H9 (cell line): ENCODE data around the gene ZNF780A. TPM values are rescaled to one million over a fixed set of nuclear protein-coding genes. Genes with fewer than 3 reads are reported as not detected.
A peak's percentile ranks its signal among the peaks of the same experiment; 100 is the strongest.

ENCODE experiments used
- DNase-seq: peaks from one replicate; pipeline ENCODE4 v3.0.0-alpha.2; 2017
- H2AFZ ChIP-seq: one replicate; pipeline ENCODE4 v1.6.1; 2013; ENCODE audit warnings: mild to moderate bottlenecking, low read length, control low read depth, moderate library complexity
- H2AK5ac ChIP-seq: 2 replicates; pipeline ENCODE4 v1.6.1; 2013; ENCODE audit warnings: low read length, control low read depth, mixed read lengths; ENCODE audit not compliant: insufficient read length
- H2BK120ac ChIP-seq: one replicate; pipeline ENCODE4 v1.6.1; 2013; ENCODE audit warnings: low read depth, mild to moderate bottlenecking, low read length, control low read depth, inconsistent platforms; ENCODE audit not compliant: poor library complexity, severe bottlenecking
- H2BK12ac ChIP-seq: 2 replicates; pipeline ENCODE4 v1.6.1; 2013; ENCODE audit warnings: low read length, control low read depth, mixed read lengths, low read depth; ENCODE audit not compliant: insufficient read length
- H2BK15ac ChIP-seq: 2 replicates; pipeline ENCODE4 v1.6.1; 2013; ENCODE audit warnings: low read depth, low read length, control low read depth
- H2BK20ac ChIP-seq: one replicate; pipeline ENCODE4 v1.6.1; 2013; ENCODE audit warnings: low read depth, mild to moderate bottlenecking, low read length, control low read depth, inconsistent platforms; ENCODE audit not compliant: poor library complexity, severe bottlenecking
- H2BK5ac ChIP-seq: 2 replicates; pipeline ENCODE4 v1.6.1; 2013; ENCODE audit warnings: low read length, control low read depth, mixed read lengths; ENCODE audit not compliant: insufficient read length
- H3K14ac ChIP-seq: 2 replicates; pipeline ENCODE4 v1.6.1; 2013; ENCODE audit warnings: low read length, control low read depth; ENCODE audit not compliant: insufficient read depth
- H3K18ac ChIP-seq: 2 replicates; pipeline ENCODE4 v1.6.1; 2013; ENCODE audit warnings: low read depth, mild to moderate bottlenecking, mixed read lengths, low read length, control low read depth; ENCODE audit not compliant: insufficient read length
- H3K23ac ChIP-seq: 2 replicates; pipeline ENCODE4 v1.6.1; 2013; ENCODE audit warnings: low read length, control low read depth, mixed read lengths, low read depth; ENCODE audit not compliant: insufficient read length
- H3K23me2 ChIP-seq: 2 replicates; pipeline ENCODE4 v1.6.1; 2013; ENCODE audit warnings: low read depth, mild to moderate bottlenecking, mixed read lengths, low read length, control low read depth; ENCODE audit not compliant: insufficient read length, poor library complexity, severe bottlenecking
- H3K27ac ChIP-seq: 2 replicates; pipeline ENCODE4 v1.5.1; 2013; ENCODE audit warnings: low read length, control low read depth, mixed read lengths, low read depth; ENCODE audit not compliant: insufficient read length
- H3K27me3 ChIP-seq: 2 replicates; pipeline ENCODE4 v1.6.1; 2013; ENCODE audit warnings: low read length, control low read depth, inconsistent platforms; ENCODE audit not compliant: insufficient read depth
- H3K4ac ChIP-seq: 2 replicates; pipeline ENCODE4 v1.6.1; 2013; ENCODE audit warnings: low read depth, mild to moderate bottlenecking, control low read depth, inconsistent platforms, low read length, moderate library complexity
- H3K4me1 ChIP-seq: 2 replicates; pipeline ENCODE4 v1.6.1; 2013; ENCODE audit warnings: low read length, control low read depth, inconsistent platforms; ENCODE audit not compliant: insufficient read depth
- H3K4me2 ChIP-seq: 2 replicates; pipeline ENCODE4 v1.6.1; 2013; ENCODE audit warnings: low read length, control low read depth, mixed read lengths; ENCODE audit not compliant: insufficient read length, insufficient read depth
- H3K56ac ChIP-seq: 2 replicates; pipeline ENCODE4 v1.6.1; 2013; ENCODE audit warnings: low read depth, mild to moderate bottlenecking, mixed read lengths, low read length, control low read depth; ENCODE audit not compliant: insufficient read length
- H3K79me1 ChIP-seq: 2 replicates; pipeline ENCODE4 v1.6.1; 2013; ENCODE audit warnings: low read depth, mild to moderate bottlenecking, moderate library complexity, low read length, control low read depth, inconsistent platforms; ENCODE audit not compliant: insufficient read depth, poor library complexity, severe bottlenecking
- H3K79me2 ChIP-seq: 2 replicates; pipeline ENCODE4 v1.6.1; 2013; ENCODE audit warnings: low read length, control low read depth, inconsistent platforms; ENCODE audit not compliant: insufficient read depth
- H3K9ac ChIP-seq: 2 replicates; pipeline ENCODE4 v1.6.1; 2013; ENCODE audit warnings: low read length, control low read depth, mixed read lengths; ENCODE audit not compliant: insufficient read length; ENCODE audit errors: extremely low read depth
- H3K9me3 ChIP-seq: one replicate; pipeline ENCODE4 v1.6.1; 2013; ENCODE audit warnings: low read depth, low read length, inconsistent platforms; ENCODE audit not compliant: control insufficient read depth
- H3T11ph ChIP-seq: one replicate; pipeline ENCODE4 v1.6.1; 2013; ENCODE audit warnings: mild to moderate bottlenecking, low read length, control low read depth, inconsistent platforms
- H4K20me1 ChIP-seq: one replicate; pipeline ENCODE4 v1.6.1; 2013; ENCODE audit not compliant: control insufficient read depth, insufficient read length, insufficient read depth
- H4K5ac ChIP-seq: 2 replicates; pipeline ENCODE4 v1.6.1; 2013; ENCODE audit warnings: low read depth, mild to moderate bottlenecking, mixed read lengths, low read length, control low read depth; ENCODE audit not compliant: insufficient read length
- H4K8ac ChIP-seq: replicated peaks from 2 replicates; pipeline ENCODE4 v1.6.1; 2013; ENCODE audit warnings: low read length, control low read depth, mixed read lengths, low read depth; ENCODE audit not compliant: insufficient read length
- H4K91ac ChIP-seq: 2 replicates; pipeline ENCODE4 v1.6.1; 2013; ENCODE audit warnings: low read depth, mild to moderate bottlenecking, moderate library complexity, mixed read lengths, low read length, control low read depth; ENCODE audit not compliant: insufficient read length
- H3K27ac Mint-ChIP-seq, 3 experiments: 2 replicates in 2 of 3; 3 replicates in 1 of 3; pipeline ENCODE4 v1.8.0; 2020 to 2021; ENCODE audit warnings: mixed read lengths in 3 of 3, mild to moderate bottlenecking in 1 of 3, moderate library complexity in 1 of 3
- H3K27me3 Mint-ChIP-seq: 2 replicates; pipeline ENCODE4 v1.8.0; 2021; ENCODE audit warnings: low read depth, mild to moderate bottlenecking, moderate library complexity, mixed read lengths
- H3K36me3 Mint-ChIP-seq, 3 experiments: 2 replicates in 2 of 3; 3 replicates in 1 of 3; pipeline ENCODE4 v1.8.0; 2020 to 2021; ENCODE audit warnings: low read depth in 3 of 3, mixed read lengths in 3 of 3; ENCODE audit not compliant: insufficient read depth in 1 of 3
- H3K4me1 Mint-ChIP-seq, 2 experiments: 2 replicates each; pipeline ENCODE4 v1.8.0; 2020; ENCODE audit warnings: mixed read lengths in 2 of 2
- H3K4me3 Mint-ChIP-seq, 2 experiments: 2 replicates in 1 of 2; 3 replicates in 1 of 2; pipeline ENCODE4 v1.8.0; 2020 to 2021; ENCODE audit warnings: mild to moderate bottlenecking in 2 of 2, mixed read lengths in 2 of 2, moderate library complexity in 1 of 2
- H3K9me3 Mint-ChIP-seq, 2 experiments: 2 replicates in 1 of 2; 3 replicates in 1 of 2; pipeline ENCODE4 v1.8.0; 2020; ENCODE audit warnings: mild to moderate bottlenecking in 2 of 2, mixed read lengths in 2 of 2, moderate library complexity in 1 of 2
- CTCF ChIP-seq: fragments of 200-600 bp; sonication (generic); conservative IDR thresholded peaks from 3 replicates; pipeline ENCODE4 v1.8.0; 2021; ENCODE audit warnings: antibody characterized with exemption, mild to moderate bottlenecking
- WGBS: extraction: QIAGEN DNeasy Blood & Tissue Kit; methylation state at CpG from one replicate; pipeline ENCODE4 v1.1.7; 2013; ENCODE audit warnings: missing lambda C conversion rate, low lambda C conversion rate, mixed read lengths; ENCODE audit not compliant: insufficient read length; ENCODE audit errors: extremely low coverage; 5-methylcytosine and 5-hydroxymethylcytosine counted together
- total RNA-seq: library from RNA; stranded (reverse); gene quantifications from 2 replicates; pipeline ENCODE4 v1.2.1, GENCODE V29; 2021

The ZNF780A gene
- total RNA-seq, 1 experiment from 2014 or later, result 16.7 TPM

GRCh38 chr19:40056505-40056904, 34.2 kb downstream of the ZNF780A start:
- H3K79me1 ChIP-seq, result peaks cover 4% of the 10 kb centered on the region
- no peaks in the 10 kb centered on the region for H3K27me3 ChIP-seq
- H3T11ph ChIP-seq, result no peak overlapping the region
- Mint-ChIP-seq H3K27me3 (peaks cover 8% of the 10 kb centered on the region; the same call in 1 of the 2 replicates), H3K9me3 (peaks cover 28 to 29% of the 10 kb centered on the region in 2 experiments), H3K4me1 (peaks cover 12 to 17% of the 10 kb centered on the region in 2 experiments), H3K36me3 (peaks cover 5 to 14% (median 6%) of the 10 kb centered on the region in 3 experiments; a peak in 6 of 7 replicates), H3K4me3 (peak overlapping the region; percentile 96 to 99), H3K27ac (0 out of 7 replicates have a peak overlapping the region, but pooled peaks of 1 of the 3 experiments have one; percentile 95)
- peak overlapping the region; percentile 86 for H2AFZ ChIP-seq
- peaks cover 7% of the 10 kb centered on the region for H3K79me2 ChIP-seq
- no peak overlapping the region for H2BK5ac ChIP-seq
- peak overlapping the region; percentile 97 for H3K4me2 ChIP-seq
- H2BK12ac ChIP-seq, result no peak overlapping the region
- no peak overlapping the region for H4K5ac ChIP-seq
- no peak overlapping the region for H3K27ac ChIP-seq
- H2BK120ac ChIP-seq, result no peak overlapping the region
- DNase-seq, result no peak
- peaks cover 8% of the 10 kb centered on the region for H3K23me2 ChIP-seq
- no peak overlapping the region for H3K23ac ChIP-seq
- no peak overlapping the region for H4K8ac ChIP-seq
- no peak overlapping the region for H3K14ac ChIP-seq
- no peak overlapping the region for H3K18ac ChIP-seq
- no peaks in the 10 kb centered on the region for H3K9me3 ChIP-seq
- no peak overlapping the region for H2BK15ac ChIP-seq
- no peaks in the 10 kb centered on the region for H4K20me1 ChIP-seq
- H3K4ac ChIP-seq, result no peak overlapping the region
- no peak overlapping the region for H4K91ac ChIP-seq
- no peak overlapping the region for H3K56ac ChIP-seq
- no peaks in the 10 kb centered on the region for H3K4me1 ChIP-seq
- WGBS, result no CpG with 5 or more reads among the region's 7 CpGs
- no peak for TF ChIP-seq CTCF
- H2AK5ac ChIP-seq, result no peak overlapping the region
- H3K9ac ChIP-seq, result peak overlapping the region; percentile 50
- no peak overlapping the region for H2BK20ac ChIP-seq
